Ishikawa (cell line): ENCODE data around the gene ARHGEF40.

Experiments
- CEBPB ChIP-seq: IDR thresholded peaks from 2 replicates; pipeline ENCODE4 v1.6.1; 2012
- CREB1 ChIP-seq: IDR thresholded peaks from 2 replicates; pipeline ENCODE4 v1.6.1; 2012; ENCODE audit warnings: low read depth
- EP300 ChIP-seq: IDR thresholded peaks from 2 replicates; pipeline ENCODE4 v1.6.1; 2012; ENCODE audit warnings: borderline replicate concordance
- NFIC ChIP-seq: IDR thresholded peaks from 2 replicates; pipeline ENCODE4 v1.6.1; 2012
- RAD21 ChIP-seq: IDR thresholded peaks from 2 replicates; pipeline ENCODE4 v1.6.1; 2012; ENCODE audit warnings: low read depth
- REST ChIP-seq: IDR thresholded peaks from 2 replicates; pipeline ENCODE4 v1.6.1; 2012; ENCODE audit warnings: low read depth, mild to moderate bottlenecking
- TAF1 ChIP-seq: IDR thresholded peaks from 2 replicates; pipeline ENCODE4 v1.6.1; 2012; ENCODE audit warnings: low read depth, mild to moderate bottlenecking
- TCF12 ChIP-seq: IDR thresholded peaks from 2 replicates; pipeline ENCODE4 v1.6.1; 2012; ENCODE audit warnings: low read depth
- USF1 ChIP-seq: IDR thresholded peaks from 2 replicates; pipeline ENCODE4 v1.6.1; 2012
- YY1 ChIP-seq: IDR thresholded peaks from 2 replicates; pipeline ENCODE4 v1.6.1; 2012; ENCODE audit warnings: low read depth
- ZBTB7A ChIP-seq: IDR thresholded peaks from 2 replicates; pipeline ENCODE4 v1.6.1; 2012; ENCODE audit warnings: low read depth
- TF ChIP-seq, protein P1 (sequence below): IDR thresholded peaks from 2 replicates; pipeline ENCODE4 v1.6.1; 2012

DNA sequence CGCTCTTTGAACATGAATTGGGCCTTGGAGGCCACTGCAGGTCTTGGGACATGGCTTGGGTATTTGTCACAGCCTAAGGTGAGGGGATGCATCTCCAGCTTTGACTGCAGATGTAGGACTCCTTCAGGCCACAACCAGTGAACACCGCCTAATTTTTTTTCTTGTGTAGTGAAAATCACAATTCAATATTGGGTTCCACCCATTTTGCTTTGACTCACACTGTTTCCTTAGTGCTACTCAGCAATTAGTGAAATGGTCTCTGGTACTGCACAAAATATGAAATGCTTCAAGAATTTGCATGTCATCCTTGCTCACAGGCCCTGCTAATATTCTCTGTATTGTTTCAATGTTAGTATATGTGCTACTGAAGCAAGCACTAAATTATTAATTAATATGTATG is 43.3 kb downstream of the ARHGEF40 start:
- TF ChIP-seq RAD21 = no peak
- no peak for TF ChIP-seq EP300
- TF ChIP-seq TAF1 = no peak
- TF ChIP-seq, protein P1, sequence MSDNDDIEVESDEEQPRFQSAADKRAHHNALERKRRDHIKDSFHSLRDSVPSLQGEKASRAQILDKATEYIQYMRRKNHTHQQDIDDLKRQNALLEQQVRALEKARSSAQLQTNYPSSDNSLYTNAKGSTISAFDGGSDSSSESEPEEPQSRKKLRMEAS = no peak
- TF ChIP-seq CEBPB = no peak
- no peak for TF ChIP-seq REST
- no peak for TF ChIP-seq NFIC
- no peak for TF ChIP-seq CREB1
- no peak for TF ChIP-seq USF1
- TF ChIP-seq TCF12 = no peak
- no peak for TF ChIP-seq YY1
- TF ChIP-seq ZBTB7A = no peak
